HepG2 (cell line): Measurements from ENCODE around the gene WBP1. TPM values are rescaled to one million over a fixed set of nuclear protein-coding genes. Genes with fewer than 3 reads are reported as not detected.

Source experiments
- GLI4 ChIP-seq: sonication (generic); formaldehyde crosslinking; IDR thresholded peaks from 2 replicates; pipeline ENCODE4 v1.5.1; 2020; ENCODE audit warnings: missing genetic modification reagents, mild to moderate bottlenecking, moderate library complexity, borderline replicate concordance
- HOXA3 ChIP-seq: sonication (generic); formaldehyde crosslinking; IDR thresholded peaks from 2 replicates; pipeline ENCODE4 v1.5.0; 2020; ENCODE audit warnings: missing genetic modification reagents
- KDM6A ChIP-seq: IDR thresholded peaks from 2 replicates; pipeline ENCODE4 v1.6.1; 2016; ENCODE audit warnings: low read depth
- REL ChIP-seq: sonication (generic); formaldehyde crosslinking; conservative IDR thresholded peaks from 2 replicates; pipeline ENCODE4 v1.8.0; 2022; ENCODE audit warnings: mild to moderate bottlenecking, missing genetic modification reagents, moderate library complexity
- SALL1 ChIP-seq: sonication (generic); formaldehyde crosslinking; IDR thresholded peaks from 2 replicates; pipeline ENCODE4 v1.8.0; 2022; ENCODE audit warnings: mild to moderate bottlenecking, missing genetic modification reagents
- SRSF1 ChIP-seq: fragments of 200-400 bp; formaldehyde crosslinking; optimal IDR thresholded peaks from 2 replicates; pipeline ENCODE3; 2017; ENCODE audit warnings: mild to moderate bottlenecking, low read depth, low read length, moderate library complexity
- ZFY ChIP-seq: sonication (generic); formaldehyde crosslinking; IDR thresholded peaks from 2 replicates; pipeline ENCODE4 v1.4.0; 2020; ENCODE audit warnings: missing genetic modification reagents
- ZNF225 ChIP-seq: sonication (generic); formaldehyde crosslinking; IDR thresholded peaks from 2 replicates; pipeline ENCODE4 v1.4.0; 2020; ENCODE audit warnings: mild to moderate bottlenecking, missing genetic modification reagents
- ZNF253 ChIP-seq: sonication (generic); formaldehyde crosslinking; IDR thresholded peaks from 2 replicates; pipeline ENCODE4 v1.8.0; 2022; ENCODE audit warnings: mild to moderate bottlenecking, missing genetic modification reagents, borderline replicate concordance
- ZNF547 ChIP-seq: sonication (generic); formaldehyde crosslinking; IDR thresholded peaks from 2 replicates; pipeline ENCODE4 v1.5.1; 2020; ENCODE audit warnings: mild to moderate bottlenecking, missing genetic modification reagents
- ZNF605 ChIP-seq: sonication (generic); formaldehyde crosslinking; IDR thresholded peaks from 2 replicates; pipeline ENCODE4 v1.8.0; 2022; ENCODE audit warnings: mild to moderate bottlenecking, missing genetic modification reagents
- ZNF724P ChIP-seq: sonication (generic); formaldehyde crosslinking; IDR thresholded peaks from 2 replicates; pipeline ENCODE4 v1.8.0; 2022; ENCODE audit warnings: missing genetic modification reagents, borderline replicate concordance
- ZNF782 ChIP-seq: sonication (generic); formaldehyde crosslinking; IDR thresholded peaks from 2 replicates; pipeline ENCODE4 v1.4.0; 2020; ENCODE audit warnings: missing genetic modification reagents, mild to moderate bottlenecking, borderline replicate concordance
- ZNF790 ChIP-seq: sonication (generic); formaldehyde crosslinking; IDR thresholded peaks from 2 replicates; pipeline ENCODE4 v1.8.0; 2022; ENCODE audit warnings: missing genetic modification reagents, mild to moderate bottlenecking, borderline replicate concordance
- polyA plus RNA-seq, 8 experiments: library from polyadenylated mRNA; depleted of rRNA in 3 of 8; stranded (reverse) in 7 of 8; unstranded in 1 of 8; fragments of >200 nt; fragmentation: Illumina TruSeq in 4 of 8; extraction: Trizol in 4 of 8; gene quantifications; 2 replicates each; pipeline versions ENCODE4 v1.2.1 to v1.2.3, GENCODE V29; 2011 to 2016; ENCODE audit warnings: low read depth in 4 of 8, missing spikeins in 1 of 8, mixed read lengths in 1 of 8; ENCODE audit not compliant: insufficient read depth in 1 of 8
- total RNA-seq, 5 experiments: library from RNA; depleted of rRNA; stranded (reverse); fragments of >200 nt; fragmentation: Illumina TruSeq; extraction: Trizol; gene quantifications; 2 replicates each; pipeline ENCODE4 v1.2.3, GENCODE V29; 2016; ENCODE audit warnings: low read depth in 1 of 5
- TF ChIP-seq, protein P1 (sequence below): sonication (generic); formaldehyde crosslinking; IDR thresholded peaks from 2 replicates; pipeline ENCODE4 v1.5.1; 2020; ENCODE audit warnings: missing genetic modification reagents, mild to moderate bottlenecking, borderline replicate concordance
- TF ChIP-seq, protein P2 (sequence below): IDR thresholded peaks from 2 replicates; pipeline ENCODE4 v1.6.1; 2016; ENCODE audit warnings: low read depth, missing genetic modification reagents, missing compliant biosample characterization
- TF ChIP-seq, protein P3 (sequence below): IDR thresholded peaks from 2 replicates; pipeline ENCODE4 v1.6.1; 2012; ENCODE audit warnings: low read length, improper control_type of control experiment

WBP1 gene
- total and polyA plus RNA-seq, 2 of the 13 experiments (the other 11 are each of a cell fraction or from before 2014, with no cell fraction given), result 38.8 to 85.7 TPM

DNA sequence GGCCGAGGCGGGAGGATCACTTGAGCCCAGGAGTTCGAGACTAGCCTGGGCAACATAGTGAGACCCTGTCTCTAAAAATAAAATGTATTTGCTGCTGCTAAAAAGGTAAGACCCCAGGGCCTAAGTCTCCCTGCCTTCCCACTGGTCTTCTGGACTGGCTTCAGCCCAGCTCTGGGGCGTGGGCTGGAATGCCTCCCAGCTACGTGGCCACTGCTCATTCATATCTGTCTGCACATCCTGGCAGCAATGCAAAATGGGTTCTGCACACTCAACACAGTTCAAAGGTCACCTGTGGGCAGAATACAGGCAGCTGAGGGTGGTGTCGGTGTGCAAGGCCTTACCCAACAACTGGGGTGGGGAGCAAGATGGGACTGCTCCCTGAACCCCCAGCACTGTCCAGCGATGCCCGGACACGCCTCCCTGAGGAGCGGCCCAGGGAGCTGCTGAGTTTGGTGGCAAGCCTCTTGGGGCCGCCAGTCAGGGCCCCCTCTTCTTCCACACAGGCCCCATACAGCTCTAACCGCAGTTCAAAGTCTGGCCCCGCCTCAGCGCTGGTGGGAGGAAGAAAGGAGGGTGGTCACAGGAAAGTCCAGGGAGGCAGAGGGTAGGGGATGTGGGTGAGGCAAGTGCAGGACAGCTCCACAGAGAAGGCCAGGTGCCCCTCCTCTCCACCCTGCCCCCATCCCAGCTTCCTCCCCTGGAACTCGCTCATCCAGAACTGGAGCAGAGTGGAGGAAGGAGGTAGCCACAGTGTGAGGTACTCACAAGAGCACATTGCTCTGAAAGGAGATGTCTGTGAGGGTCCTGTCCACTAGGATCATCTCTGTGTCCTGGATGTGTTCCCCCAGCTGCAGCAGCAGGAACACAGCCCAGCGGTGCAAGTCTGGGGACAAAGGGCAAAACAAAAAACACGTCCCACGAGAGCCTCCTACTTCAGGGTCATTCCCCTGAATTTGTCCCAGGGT is 28.5 kb upstream of the WBP1 start (continued):
- TF ChIP-seq, protein P1, sequence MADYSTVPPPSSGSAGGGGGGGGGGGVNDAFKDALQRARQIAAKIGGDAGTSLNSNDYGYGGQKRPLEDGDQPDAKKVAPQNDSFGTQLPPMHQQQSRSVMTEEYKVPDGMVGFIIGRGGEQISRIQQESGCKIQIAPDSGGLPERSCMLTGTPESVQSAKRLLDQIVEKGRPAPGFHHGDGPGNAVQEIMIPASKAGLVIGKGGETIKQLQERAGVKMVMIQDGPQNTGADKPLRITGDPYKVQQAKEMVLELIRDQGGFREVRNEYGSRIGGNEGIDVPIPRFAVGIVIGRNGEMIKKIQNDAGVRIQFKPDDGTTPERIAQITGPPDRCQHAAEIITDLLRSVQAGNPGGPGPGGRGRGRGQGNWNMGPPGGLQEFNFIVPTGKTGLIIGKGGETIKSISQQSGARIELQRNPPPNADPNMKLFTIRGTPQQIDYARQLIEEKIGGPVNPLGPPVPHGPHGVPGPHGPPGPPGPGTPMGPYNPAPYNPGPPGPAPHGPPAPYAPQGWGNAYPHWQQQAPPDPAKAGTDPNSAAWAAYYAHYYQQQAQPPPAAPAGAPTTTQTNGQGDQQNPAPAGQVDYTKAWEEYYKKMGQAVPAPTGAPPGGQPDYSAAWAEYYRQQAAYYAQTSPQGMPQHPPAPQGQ (CRISPR knock-in tag), result no peak; the same call in 1 of the 2 replicates
- peak; percentile 64; the same call in 1 of the 2 replicates for TF ChIP-seq ZNF225
- TF ChIP-seq SRSF1, result peak; percentile 89
- TF ChIP-seq ZNF605 (CRISPR knock-in tag), result peak; percentile 89
- peak; percentile 63; the same call in 1 of the 2 replicates for TF ChIP-seq ZNF253 (CRISPR knock-in tag)
- TF ChIP-seq REL (CRISPR knock-in tag), result peak; percentile 45; the same call in 1 of the 2 replicates
- peak; percentile 93 for TF ChIP-seq KDM6A
- TF ChIP-seq ZNF790 (CRISPR knock-in tag), result peak; percentile 17; the same call in 1 of the 2 replicates
- 0 out of 2 replicates have a peak, but pooled peaks have one; percentile 68 for TF ChIP-seq ZNF782 (CRISPR knock-in tag)
- peak; percentile 80 for TF ChIP-seq ZNF547 (CRISPR knock-in tag)
- 0 out of 2 replicates have a peak, but pooled peaks have one; percentile 27 for TF ChIP-seq GLI4 (CRISPR knock-in tag)
- TF ChIP-seq, protein P2, sequence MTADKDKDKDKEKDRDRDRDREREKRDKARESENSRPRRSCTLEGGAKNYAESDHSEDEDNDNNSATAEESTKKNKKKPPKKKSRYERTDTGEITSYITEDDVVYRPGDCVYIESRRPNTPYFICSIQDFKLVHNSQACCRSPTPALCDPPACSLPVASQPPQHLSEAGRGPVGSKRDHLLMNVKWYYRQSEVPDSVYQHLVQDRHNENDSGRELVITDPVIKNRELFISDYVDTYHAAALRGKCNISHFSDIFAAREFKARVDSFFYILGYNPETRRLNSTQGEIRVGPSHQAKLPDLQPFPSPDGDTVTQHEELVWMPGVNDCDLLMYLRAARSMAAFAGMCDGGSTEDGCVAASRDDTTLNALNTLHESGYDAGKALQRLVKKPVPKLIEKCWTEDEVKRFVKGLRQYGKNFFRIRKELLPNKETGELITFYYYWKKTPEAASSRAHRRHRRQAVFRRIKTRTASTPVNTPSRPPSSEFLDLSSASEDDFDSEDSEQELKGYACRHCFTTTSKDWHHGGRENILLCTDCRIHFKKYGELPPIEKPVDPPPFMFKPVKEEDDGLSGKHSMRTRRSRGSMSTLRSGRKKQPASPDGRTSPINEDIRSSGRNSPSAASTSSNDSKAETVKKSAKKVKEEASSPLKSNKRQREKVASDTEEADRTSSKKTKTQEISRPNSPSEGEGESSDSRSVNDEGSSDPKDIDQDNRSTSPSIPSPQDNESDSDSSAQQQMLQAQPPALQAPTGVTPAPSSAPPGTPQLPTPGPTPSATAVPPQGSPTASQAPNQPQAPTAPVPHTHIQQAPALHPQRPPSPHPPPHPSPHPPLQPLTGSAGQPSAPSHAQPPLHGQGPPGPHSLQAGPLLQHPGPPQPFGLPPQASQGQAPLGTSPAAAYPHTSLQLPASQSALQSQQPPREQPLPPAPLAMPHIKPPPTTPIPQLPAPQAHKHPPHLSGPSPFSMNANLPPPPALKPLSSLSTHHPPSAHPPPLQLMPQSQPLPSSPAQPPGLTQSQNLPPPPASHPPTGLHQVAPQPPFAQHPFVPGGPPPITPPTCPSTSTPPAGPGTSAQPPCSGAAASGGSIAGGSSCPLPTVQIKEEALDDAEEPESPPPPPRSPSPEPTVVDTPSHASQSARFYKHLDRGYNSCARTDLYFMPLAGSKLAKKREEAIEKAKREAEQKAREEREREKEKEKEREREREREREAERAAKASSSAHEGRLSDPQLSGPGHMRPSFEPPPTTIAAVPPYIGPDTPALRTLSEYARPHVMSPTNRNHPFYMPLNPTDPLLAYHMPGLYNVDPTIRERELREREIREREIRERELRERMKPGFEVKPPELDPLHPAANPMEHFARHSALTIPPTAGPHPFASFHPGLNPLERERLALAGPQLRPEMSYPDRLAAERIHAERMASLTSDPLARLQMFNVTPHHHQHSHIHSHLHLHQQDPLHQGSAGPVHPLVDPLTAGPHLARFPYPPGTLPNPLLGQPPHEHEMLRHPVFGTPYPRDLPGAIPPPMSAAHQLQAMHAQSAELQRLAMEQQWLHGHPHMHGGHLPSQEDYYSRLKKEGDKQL (CRISPR knock-in tag), result 0 out of 2 replicates have a peak, but pooled peaks have one; percentile 43
- TF ChIP-seq ZNF724P, result peak; percentile 94
- peak; percentile 35 for TF ChIP-seq ZFY (CRISPR knock-in tag)
- TF ChIP-seq SALL1 (CRISPR knock-in tag), result peak; percentile 92
- TF ChIP-seq, protein P3, sequence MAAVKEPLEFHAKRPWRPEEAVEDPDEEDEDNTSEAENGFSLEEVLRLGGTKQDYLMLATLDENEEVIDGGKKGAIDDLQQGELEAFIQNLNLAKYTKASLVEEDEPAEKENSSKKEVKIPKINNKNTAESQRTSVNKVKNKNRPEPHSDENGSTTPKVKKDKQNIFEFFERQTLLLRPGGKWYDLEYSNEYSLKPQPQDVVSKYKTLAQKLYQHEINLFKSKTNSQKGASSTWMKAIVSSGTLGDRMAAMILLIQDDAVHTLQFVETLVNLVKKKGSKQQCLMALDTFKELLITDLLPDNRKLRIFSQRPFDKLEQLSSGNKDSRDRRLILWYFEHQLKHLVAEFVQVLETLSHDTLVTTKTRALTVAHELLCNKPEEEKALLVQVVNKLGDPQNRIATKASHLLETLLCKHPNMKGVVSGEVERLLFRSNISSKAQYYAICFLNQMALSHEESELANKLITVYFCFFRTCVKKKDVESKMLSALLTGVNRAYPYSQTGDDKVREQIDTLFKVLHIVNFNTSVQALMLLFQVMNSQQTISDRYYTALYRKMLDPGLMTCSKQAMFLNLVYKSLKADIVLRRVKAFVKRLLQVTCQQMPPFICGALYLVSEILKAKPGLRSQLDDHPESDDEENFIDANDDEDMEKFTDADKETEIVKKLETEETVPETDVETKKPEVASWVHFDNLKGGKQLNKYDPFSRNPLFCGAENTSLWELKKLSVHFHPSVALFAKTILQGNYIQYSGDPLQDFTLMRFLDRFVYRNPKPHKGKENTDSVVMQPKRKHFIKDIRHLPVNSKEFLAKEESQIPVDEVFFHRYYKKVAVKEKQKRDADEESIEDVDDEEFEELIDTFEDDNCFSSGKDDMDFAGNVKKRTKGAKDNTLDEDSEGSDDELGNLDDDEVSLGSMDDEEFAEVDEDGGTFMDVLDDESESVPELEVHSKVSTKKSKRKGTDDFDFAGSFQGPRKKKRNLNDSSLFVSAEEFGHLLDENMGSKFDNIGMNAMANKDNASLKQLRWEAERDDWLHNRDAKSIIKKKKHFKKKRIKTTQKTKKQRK, result no peak
- TF ChIP-seq HOXA3 (CRISPR knock-in tag), result peak; percentile 44; the same call in 1 of the 2 replicates
